ENCODE results near the gene PDZD2. TPM values are rescaled to one million over a fixed set of nuclear protein-coding genes. Genes with fewer than 3 reads are reported as not detected.

PDZD2 gene
- total RNA-seq, 2 experiments from 2014 or later, result 1.3 to 1.8 TPM

GRCh38 chr5:31611002-31611401, 27.9 kb upstream of the PDZD2 start:
- no peak for DNase-seq
- no peaks in the 10 kb centered on the region for H3K27me3 ChIP-seq (ENCODE audit: control insufficient read depth in 1 of 2, insufficient read depth in 2 of 2, low read length in 2 of 2)
- H3K4me1 ChIP-seq (ENCODE audit: insufficient read depth, low read length), result no peaks in the 10 kb centered on the region
- H3K36me3 ChIP-seq (ENCODE audit: insufficient read depth, low read length), result no peaks in the 10 kb centered on the region
- Mint-ChIP-seq H3K9me3 (no peaks in the 10 kb centered on the region), H3K27me3 (peaks cover 7% of the 10 kb centered on the region), H3K4me3 (no peak overlapping the region), H3K4me1 (ENCODE audit: low read depth) (no peaks in the 10 kb centered on the region), H3K27ac (no peak overlapping the region), H3K36me3 (ENCODE audit: low read depth) (no peaks in the 10 kb centered on the region)
- intact Hi-C loops (cut with DNase I, micrococcal nuclease), result no loop called here
- no peak overlapping the region for H3K4me3 ChIP-seq (ENCODE audit: low read length)
- ChIA-PET POLR2A (no interaction called here), CTCF (no interaction called here)
- no peaks in the 10 kb centered on the region for H3K9me3 ChIP-seq (ENCODE audit: control insufficient read depth in 1 of 2, insufficient read depth in 1 of 2, low read length in 2 of 2)
- no peak for ATAC-seq (ENCODE audit: poor library complexity)
- TF ChIP-seq CTCF (IDR thresholded peaks at IDR 0.05), result no peak
- no peak overlapping the region for H3K27ac ChIP-seq (ENCODE audit: low read depth in 1 of 2, low read length in 2 of 2)

- H3K27ac Mint-ChIP-seq, result no peak overlapping the region
- H3K4me1 ChIP-seq (ENCODE audit: insufficient read depth, low read length), result peaks cover 4% of the 10 kb centered on the region
- DNase-seq (no peak), ATAC-seq (ENCODE audit: poor library complexity) (no peak)
- peaks cover 5% of the 10 kb centered on the region for H3K4me1 Mint-ChIP-seq (ENCODE audit: low read depth)
- no peak overlapping the region for H3K27ac ChIP-seq (ENCODE audit: low read depth in 1 of 2, low read length in 2 of 2)
- intact Hi-C loops (cut with DNase I, micrococcal nuclease), result no loop called here
- peaks cover 0 to 3% of the 10 kb centered on the region in 2 experiments for H3K9me3 ChIP-seq (ENCODE audit: control insufficient read depth in 1 of 2, insufficient read depth in 1 of 2, low read length in 2 of 2)
- no peaks in the 10 kb centered on the region for H3K36me3 ChIP-seq (ENCODE audit: insufficient read depth, low read length)
- TF ChIP-seq CTCF (IDR thresholded peaks at IDR 0.05), result no peak
- no peak overlapping the region for H3K4me3 Mint-ChIP-seq
- H3K27me3 ChIP-seq (ENCODE audit: control insufficient read depth in 1 of 2, insufficient read depth in 2 of 2, low read length in 2 of 2), result peaks cover 4 to 9% of the 10 kb centered on the region in 2 experiments
- peaks cover 28% of the 10 kb centered on the region for H3K27me3 Mint-ChIP-seq
- no peaks in the 10 kb centered on the region for H3K36me3 Mint-ChIP-seq (ENCODE audit: low read depth)
- CTCF ChIA-PET, result no interaction called here
- POLR2A ChIA-PET, result no interaction called here
- no peak overlapping the region for H3K4me3 ChIP-seq (ENCODE audit: low read length)
- no peaks in the 10 kb centered on the region for H3K9me3 Mint-ChIP-seq
These were observed 25.3 kb upstream of the PDZD2 start for GRCh38 chr5:31613651-31614050.

DNA sequence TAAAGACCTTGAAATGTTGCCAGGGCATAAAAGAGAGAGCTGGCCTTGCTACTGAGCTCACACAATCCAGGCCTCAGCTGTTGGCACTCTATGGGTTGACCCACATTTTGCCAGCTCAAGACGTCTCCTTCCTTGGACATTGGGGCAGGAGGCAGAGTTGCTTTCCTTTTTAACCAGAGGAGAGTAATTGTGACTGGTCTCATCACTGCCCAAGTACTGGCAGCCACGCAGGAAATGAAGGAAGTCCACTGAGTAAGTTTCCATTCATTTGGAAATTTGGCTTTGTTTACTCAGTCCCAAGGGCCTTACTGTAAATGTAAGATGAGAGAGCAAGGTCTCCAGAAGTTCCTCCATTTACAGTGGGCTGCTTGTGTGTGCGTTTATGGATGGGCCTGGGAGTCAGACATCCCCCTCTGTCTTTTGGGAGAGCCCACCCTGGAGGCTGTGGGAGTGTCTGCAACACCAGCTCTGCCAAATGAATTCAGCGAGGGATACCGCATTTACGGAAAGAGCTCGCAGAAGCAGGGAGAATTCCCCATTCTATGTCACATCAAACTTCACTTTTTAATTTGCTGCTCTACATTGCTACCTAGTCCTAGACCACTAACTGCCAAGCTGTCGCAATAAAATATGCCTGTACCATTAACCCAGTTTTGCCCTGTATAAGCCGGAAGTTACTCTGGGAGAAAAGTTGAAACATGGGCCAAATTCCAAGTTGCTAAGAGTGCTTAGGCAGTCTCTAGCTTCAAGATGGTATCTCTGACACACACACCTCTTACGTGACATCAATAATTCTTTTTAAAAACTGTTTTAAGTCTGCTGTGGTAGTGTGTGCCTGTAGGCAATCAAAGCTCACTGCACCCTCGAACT, 24.5 kb upstream of the PDZD2 start:
- POLR2A ChIA-PET, result no interaction called here
- Histone ChIP-seq H3K4me3 (ENCODE audit: low read length) (no peak overlapping the region), H3K4me1 (ENCODE audit: insufficient read depth, low read length) (peaks cover 4% of the 10 kb centered on the region), H3K9me3 (ENCODE audit: control insufficient read depth in 1 of 2, insufficient read depth in 1 of 2, low read length in 2 of 2) (peaks cover 0 to 3% of the 10 kb centered on the region in 2 experiments), H3K27me3 (ENCODE audit: control insufficient read depth in 1 of 2, insufficient read depth in 2 of 2, low read length in 2 of 2) (peaks cover 6 to 10% of the 10 kb centered on the region in 2 experiments), H3K27ac (ENCODE audit: low read depth in 1 of 2, low read length in 2 of 2) (no peak overlapping the region), H3K36me3 (ENCODE audit: insufficient read depth, low read length) (no peaks in the 10 kb centered on the region)
- Mint-ChIP-seq H3K9me3 (no peaks in the 10 kb centered on the region), H3K36me3 (ENCODE audit: low read depth) (no peaks in the 10 kb centered on the region), H3K4me3 (no peak overlapping the region), H3K4me1 (ENCODE audit: low read depth) (peaks cover 5% of the 10 kb centered on the region), H3K27ac (no peak overlapping the region), H3K27me3 (peaks cover 35% of the 10 kb centered on the region)
- DNase-seq (no peak), ATAC-seq (ENCODE audit: poor library complexity) (no peak)
- no peak for TF ChIP-seq CTCF (IDR thresholded peaks at IDR 0.05)
- intact Hi-C loops (cut with DNase I, micrococcal nuclease), result no loop called here
- CTCF ChIA-PET, result no interaction called here
